Stimulated activated CD4-positive, alpha-beta T cell treated with anti-CD3 and anti-CD28 coated beads, Interleukin-15, amount 100 ng/mL, for 1 hour (primary cell): ENCODE measurements around the gene SLC25A53.
"Not testable (repeated sequence)": the region's sequence is repeated elsewhere in the genome, so short reads cannot be mapped to it uniquely, and the experiment has no call there.

ENCODE experiments used
- DNase-seq, 2 donors: peaks; one replicate each; pipeline ENCODE4 v3.0.0-alpha.2; 2020; ENCODE audit warnings: low read depth in 1 of 2, low spot score in 1 of 2

Gene SLC25A53

GRCh38 chrX:104134583-104135261, 22.1 kb downstream of the SLC25A53 start:
- DNase-seq, result no peak

GRCh38 chrX:104130808-104131207, 26.0 kb downstream of the SLC25A53 start:
- no peak for DNase-seq

- DNase-seq, result no peak
Observed at GRCh38 chrX:104126856-104127255, 30.0 kb downstream of the SLC25A53 start.

- no peak for DNase-seq
Observed at GRCh38 chrX:104122829-104123228, 34.0 kb downstream of the SLC25A53 start.

- no peak for DNase-seq
Observed at GRCh38 chrX:104118765-104119164, 38.0 kb downstream of the SLC25A53 start.

GRCh38 chrX:104117759-104118158, 39.0 kb downstream of the SLC25A53 start:
- no peak for DNase-seq

- peak; percentile 4 to 21 for DNase-seq
Observed at GRCh38 chrX:104113222-104113965, 43.4 kb downstream of the SLC25A53 start.

- peak; percentile 2 to 7 for DNase-seq
Observed at GRCh38 chrX:104112326-104112951, 44.4 kb downstream of the SLC25A53 start, which contains the start of gene ZCCHC18. Gene ZCCHC18, plus strand, starts transcription at chrX:104112523. Its CDS starts 1,589 bp downstream, at chrX:104114112.

- not testable (repeated sequence) for DNase-seq
Observed at GRCh38 chrX:104110491-104111240, 46.1 kb downstream of the SLC25A53 start.

- DNase-seq, result no peak
Observed at GRCh38 chrX:104108955-104109354, 47.9 kb downstream of the SLC25A53 start.

- DNase-seq, result no peak
Observed at GRCh38 chrX:104105330-104106262, 51.2 kb downstream of the SLC25A53 start.

- no peak for DNase-seq
Observed at GRCh38 chrX:104104676-104105075, 52.1 kb downstream of the SLC25A53 start.

- no peak for DNase-seq
Observed at GRCh38 chrX:104098919-104099318, 57.9 kb downstream of the SLC25A53 start.

- peak in 1 of 2 donors; percentile 16 for DNase-seq
Observed at GRCh38 chrX:104098151-104098808, 58.5 kb downstream of the SLC25A53 start.

GRCh38 chrX:104085919-104086318, 70.9 kb downstream of the SLC25A53 start:
- DNase-seq, result no peak

- DNase-seq, result no peak
Observed at GRCh38 chrX:104085477-104085876, 71.3 kb downstream of the SLC25A53 start.

GRCh38 chrX:104084534-104085277, 72.1 kb downstream of the SLC25A53 start:
- DNase-seq, result no peak

- DNase-seq, result no peak
Observed at GRCh38 chrX:104084063-104084462, 72.7 kb downstream of the SLC25A53 start.

GRCh38 chrX:104077854-104078253, 79.0 kb downstream of the SLC25A53 start:
- not testable (repeated sequence) for DNase-seq
